A673 (cell line): ENCODE results near the gene PELI2. TPM values are rescaled to one million over a fixed set of nuclear protein-coding genes. Genes with fewer than 3 reads are reported as not detected.

Experiments
- BruUV-seq: library from RNA; stranded (reverse); fragments of 400-500 nt; replicated peaks from 2 replicates; lab custom pipeline; 2021; lab: Mats Ljungman, UMichigan
- CTCF ChIA-PET: fragments of 300-600 bp; sonication (Branson Sonifier 250); formaldehyde crosslinking; loops from one replicate; lab custom pipeline; 2022; ENCODE audit warnings: antibody characterized with exemption; lab: Charles Lee
- POLR2A ChIA-PET: fragments of 300-600 bp; sonication (Branson Sonifier 250); formaldehyde crosslinking; loops from one replicate; lab custom pipeline; 2022; ENCODE audit warnings: antibody characterized with exemption; ENCODE audit not compliant: low non-redundant PET; lab: Charles Lee
- DNase-seq: peaks from one replicate; pipeline ENCODE4 v3.0.0-alpha.2; 2015; ENCODE audit warnings: low spot score
- H3K27ac ChIP-seq: fragments of 200-600 bp; sonication (generic); 2 replicates; pipeline ENCODE4 v1.5.1; 2016; ENCODE audit warnings: mixed run types, low read depth, mild to moderate bottlenecking, mixed read lengths, antibody characterized with exemption, low read length; ENCODE audit not compliant: poor library complexity, severe bottlenecking
- H3K27me3 ChIP-seq: fragments of 200-600 bp; sonication (generic); replicated peaks from 2 replicates; pipeline ENCODE4 v1.6.1; 2017; ENCODE audit warnings: mixed run types, low read depth, mild to moderate bottlenecking, mixed read lengths, antibody characterized with exemption, low read length; ENCODE audit not compliant: insufficient read depth, poor library complexity
- H3K36me3 ChIP-seq: fragments of 200-600 bp; sonication (generic); 2 replicates; pipeline ENCODE4 v1.6.1; 2016; ENCODE audit warnings: mixed run types, mild to moderate bottlenecking, mixed read lengths, antibody characterized with exemption, low read length; ENCODE audit not compliant: insufficient read depth, poor library complexity, severe bottlenecking
- H3K4me1 ChIP-seq: fragments of 200-600 bp; sonication (generic); 2 replicates; pipeline ENCODE4 v1.6.1; 2017; ENCODE audit warnings: mixed run types, mild to moderate bottlenecking, mixed read lengths, antibody characterized with exemption, low read length; ENCODE audit not compliant: insufficient read depth, poor library complexity, severe bottlenecking
- H3K4me3 ChIP-seq: fragments of 200-600 bp; sonication (generic); 2 replicates; pipeline ENCODE4 v1.5.1; 2016; ENCODE audit warnings: low read depth, mixed run types, mild to moderate bottlenecking, mixed read lengths, low read length; ENCODE audit not compliant: poor library complexity, severe bottlenecking
- H3K9me3 ChIP-seq: fragments of 200-600 bp; sonication (generic); 2 replicates; pipeline ENCODE4 v1.6.1; 2016; ENCODE audit warnings: mixed run types, low read depth, mild to moderate bottlenecking, mixed read lengths, antibody characterized with exemption, low read length; ENCODE audit not compliant: poor library complexity, severe bottlenecking
- CTCF ChIP-seq: fragments of 300-800, 200-600 bp; sonication (generic); conservative IDR thresholded peaks from 2 replicates; pipeline ENCODE4 v1.5.1; 2017; ENCODE audit warnings: low read depth, mild to moderate bottlenecking, antibody characterized with exemption, low read length, moderate library complexity, mixed read lengths
- EZH2 ChIP-seq: fragments of 200-600 bp; sonication (generic); IDR thresholded peaks from 2 replicates; pipeline ENCODE4 v1.6.1; 2017; ENCODE audit warnings: borderline replicate concordance, low read depth, mild to moderate bottlenecking, mixed read lengths, antibody characterized with exemption, low read length; ENCODE audit not compliant: poor library complexity, severe bottlenecking
- intact Hi-C: fragments of 100-400 bp; cut with micrococcal nuclease; formaldehyde crosslinking; loops from one replicate; pipeline ENCODE4 v1.10.0; 2022; ENCODE audit not compliant: unreplicated experiment
- total RNA-seq: library from RNA; stranded (reverse); gene quantifications from 2 replicates; pipeline ENCODE4 v1.2.3, GENCODE V29; 2021

The PELI2 gene
- total RNA-seq, 1 experiment from 2014 or later: 5.5 TPM

GRCh38 chr14:56135001-56135400, 16.8 kb downstream of the PELI2 start:
- intact Hi-C loops: no loop called here
- no peaks in the 10 kb centered on the region for H3K27me3 ChIP-seq
- H3K27ac ChIP-seq: no peak overlapping the region
- POLR2A ChIA-PET: no interaction called here
- no peak overlapping the region for H3K4me3 ChIP-seq
- peaks cover 21% of the 10 kb centered on the region for H3K4me1 ChIP-seq
- TF ChIP-seq CTCF (no peak), EZH2 (no peak)
- no TSS peak for BruUV-seq
- CTCF ChIA-PET: no interaction called here
- no peaks in the 10 kb centered on the region for H3K36me3 ChIP-seq
- no peaks in the 10 kb centered on the region for H3K9me3 ChIP-seq
- no peak for DNase-seq

- TF ChIP-seq CTCF: no peak
- no peak for TF ChIP-seq EZH2
- BruUV-seq: no TSS peak
- intact Hi-C loops: no loop called here
- ChIA-PET CTCF (no interaction called here), POLR2A (no interaction called here)
- DNase-seq: no peak
- Histone ChIP-seq H3K27me3 (no peaks in the 10 kb centered on the region), H3K4me3 (no peak overlapping the region), H3K36me3 (no peaks in the 10 kb centered on the region), H3K27ac (no peak overlapping the region), H3K4me1 (peaks cover 21% of the 10 kb centered on the region), H3K9me3 (no peaks in the 10 kb centered on the region)
Measured at GRCh38 chr14:56135668-56136067, 17.5 kb downstream of the PELI2 start.

- BruUV-seq: no TSS peak
- intact Hi-C loops: no loop called here
- no peak for TF ChIP-seq EZH2
- no peak for TF ChIP-seq CTCF
- H3K36me3 ChIP-seq: no peaks in the 10 kb centered on the region
- H3K4me3 ChIP-seq: no peak overlapping the region
- CTCF ChIA-PET: no interaction called here
- POLR2A ChIA-PET: no interaction called here
- peaks cover 18% of the 10 kb centered on the region for H3K4me1 ChIP-seq
- H3K27me3 ChIP-seq: no peaks in the 10 kb centered on the region
- H3K9me3 ChIP-seq: no peaks in the 10 kb centered on the region
- DNase-seq: no peak
- H3K27ac ChIP-seq: no peak overlapping the region
Measured at GRCh38 chr14:56136571-56137452, 18.6 kb downstream of the PELI2 start.
